Smooth muscle cell (in vitro differentiated cells): ENCODE data around the gene RSPH9. TPM values are rescaled to one million over a fixed set of nuclear protein-coding genes. Genes with fewer than 3 reads are reported as not detected.
A peak's percentile ranks its signal among the peaks of the same experiment; 100 is the strongest.

Experiments
- DNase-seq: peaks from one replicate; lab custom pipeline; 2025; ENCODE audit not compliant: unreplicated experiment; lab: John Stamatoyannopoulos, UW
- H2AFZ ChIP-seq: fragments of 200-600 bp; sonication (generic); 2 replicates; pipeline ENCODE4 v1.6.0; 2016; ENCODE audit warnings: antibody characterized with exemption, low read depth, mild to moderate bottlenecking
- H3F3A ChIP-seq: fragments of 200-600 bp; sonication (generic); 2 replicates; pipeline ENCODE4 v1.6.0; 2017; ENCODE audit warnings: antibody characterized with exemption, low read depth
- H3K27ac ChIP-seq: fragments of 200-600 bp; sonication (generic); 2 replicates; pipeline ENCODE4 v1.5.1; 2016; ENCODE audit warnings: low read depth, mild to moderate bottlenecking
- H3K27me3 ChIP-seq: fragments of 200-600 bp; sonication (generic); 2 replicates; pipeline ENCODE4 v1.6.1; 2016; ENCODE audit warnings: low read depth, mild to moderate bottlenecking
- H3K36me3 ChIP-seq: fragments of 200-600 bp; sonication (generic); 2 replicates; pipeline ENCODE4 v1.5.1; 2016; ENCODE audit warnings: low read depth
- H3K4me1 ChIP-seq: fragments of 200-600 bp; sonication (generic); 2 replicates; pipeline ENCODE4 v1.5.1; 2016; ENCODE audit warnings: low read depth
- H3K4me2 ChIP-seq: fragments of 200-600 bp; sonication (generic); 2 replicates; pipeline ENCODE4 v1.6.0; 2016; ENCODE audit warnings: mild to moderate bottlenecking
- H3K4me3 ChIP-seq: fragments of 200-600 bp; sonication (generic); 2 replicates; pipeline ENCODE4 v1.5.1; 2016; ENCODE audit warnings: mild to moderate bottlenecking
- H3K79me2 ChIP-seq: fragments of 200-600 bp; sonication (generic); 2 replicates; pipeline ENCODE4 v1.6.0; 2016; ENCODE audit warnings: low read depth, mild to moderate bottlenecking
- H3K9ac ChIP-seq: fragments of 200-600 bp; sonication (generic); 2 replicates; pipeline ENCODE4 v1.6.0; 2016; ENCODE audit warnings: low read depth
- H3K9me3 ChIP-seq: fragments of 200-600 bp; sonication (generic); replicated peaks from 2 replicates; pipeline ENCODE4 v1.5.1; 2016; ENCODE audit warnings: low read depth
- H4K20me1 ChIP-seq: fragments of 200-600 bp; sonication (generic); 2 replicates; pipeline ENCODE4 v1.6.0; 2016; ENCODE audit warnings: low read depth
- WGBS: methylation state at CpG from one replicate; pipeline ENCODE4 v1.1.7; 2016; ENCODE audit warnings: low lambda C conversion rate; 5-methylcytosine and 5-hydroxymethylcytosine counted together
- polyA plus RNA-seq: library from polyadenylated mRNA; unstranded; fragments of >200 nt; fragmentation: Nextera tagmentation; extraction: Ambion mirVana; gene quantifications from 2 replicates; pipeline ENCODE4 v1.2.1, GENCODE V29; 2016
- total RNA-seq: library from RNA; depleted of rRNA; stranded (reverse); fragments of >200 nt; gene quantifications from 2 replicates; pipeline ENCODE4 v1.2.3, GENCODE V29; 2014
- TF ChIP-seq, protein P1 (sequence below): fragments of 200-600 bp; sonication (generic); IDR thresholded peaks from 2 replicates; pipeline ENCODE4 v1.5.1; 2017; ENCODE audit warnings: borderline replicate concordance, mild to moderate bottlenecking, antibody characterized with exemption; ENCODE audit not compliant: insufficient read depth, poor library complexity, severe bottlenecking

RSPH9 gene
- total and polyA plus RNA-seq, 2 experiments from 2014 or later = 1.9 to 2.5 TPM

DNA sequence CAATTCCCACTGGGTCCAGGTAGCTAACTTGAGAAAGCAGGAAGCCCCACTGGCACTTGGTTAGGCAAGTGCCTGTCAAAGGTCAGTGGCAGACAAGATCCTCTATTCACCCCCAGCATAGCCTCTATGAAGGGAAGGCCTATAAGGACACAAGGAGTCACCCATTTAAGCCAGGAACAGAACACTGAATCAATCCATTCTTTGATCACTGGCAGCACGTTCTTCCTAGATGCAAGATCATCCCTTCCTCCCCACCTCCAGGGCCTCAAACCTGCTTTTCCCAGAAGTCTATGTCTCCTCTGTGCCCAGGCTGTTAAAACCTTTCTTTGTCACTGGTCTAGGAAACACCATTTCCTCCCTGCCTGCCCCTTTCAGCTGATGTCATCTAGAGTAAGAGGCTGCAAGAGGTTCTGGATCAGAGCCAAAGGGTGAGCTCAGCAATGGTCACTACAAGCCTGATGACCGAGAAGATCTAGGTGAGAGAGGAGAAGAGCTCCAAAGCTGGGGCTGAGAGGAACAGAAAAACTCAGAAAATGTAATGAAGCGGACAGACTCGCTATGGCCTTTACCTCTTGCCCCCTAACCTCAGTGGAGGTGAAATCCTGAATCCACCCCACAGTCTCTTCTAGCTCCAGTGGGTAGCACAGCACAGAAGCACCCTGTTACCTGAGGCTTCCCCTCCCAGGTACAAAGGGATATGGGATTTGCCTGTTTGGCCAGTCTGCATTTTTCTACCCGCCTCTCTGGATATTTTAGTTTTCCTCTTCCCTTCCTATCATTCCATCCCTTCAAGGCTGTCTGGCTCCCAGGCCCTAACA, 17.6 kb upstream of the RSPH9 start:
- no peaks in the 10 kb centered on the region for H4K20me1 ChIP-seq
- TF ChIP-seq, protein P1, sequence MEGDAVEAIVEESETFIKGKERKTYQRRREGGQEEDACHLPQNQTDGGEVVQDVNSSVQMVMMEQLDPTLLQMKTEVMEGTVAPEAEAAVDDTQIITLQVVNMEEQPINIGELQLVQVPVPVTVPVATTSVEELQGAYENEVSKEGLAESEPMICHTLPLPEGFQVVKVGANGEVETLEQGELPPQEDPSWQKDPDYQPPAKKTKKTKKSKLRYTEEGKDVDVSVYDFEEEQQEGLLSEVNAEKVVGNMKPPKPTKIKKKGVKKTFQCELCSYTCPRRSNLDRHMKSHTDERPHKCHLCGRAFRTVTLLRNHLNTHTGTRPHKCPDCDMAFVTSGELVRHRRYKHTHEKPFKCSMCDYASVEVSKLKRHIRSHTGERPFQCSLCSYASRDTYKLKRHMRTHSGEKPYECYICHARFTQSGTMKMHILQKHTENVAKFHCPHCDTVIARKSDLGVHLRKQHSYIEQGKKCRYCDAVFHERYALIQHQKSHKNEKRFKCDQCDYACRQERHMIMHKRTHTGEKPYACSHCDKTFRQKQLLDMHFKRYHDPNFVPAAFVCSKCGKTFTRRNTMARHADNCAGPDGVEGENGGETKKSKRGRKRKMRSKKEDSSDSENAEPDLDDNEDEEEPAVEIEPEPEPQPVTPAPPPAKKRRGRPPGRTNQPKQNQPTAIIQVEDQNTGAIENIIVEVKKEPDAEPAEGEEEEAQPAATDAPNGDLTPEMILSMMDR = no peak
- peak overlapping the region; percentile 76 for H3K4me3 ChIP-seq
- peaks cover 27% of the 10 kb centered on the region for H3K79me2 ChIP-seq
- no peaks in the 10 kb centered on the region for H3K27me3 ChIP-seq
- peaks cover 15% of the 10 kb centered on the region for H3F3A ChIP-seq
- H3K9ac ChIP-seq = peak overlapping the region; percentile 94
- no peaks in the 10 kb centered on the region for H3K9me3 ChIP-seq
- no peak overlapping the region for H2AFZ ChIP-seq
- peak overlapping the region; percentile 90 for H3K4me2 ChIP-seq
- peak; percentile 18 for DNase-seq
- 65% methylated on average over 5 of the region's 5 CpGs for WGBS
- peak overlapping the region; percentile 95 for H3K27ac ChIP-seq
- no peaks in the 10 kb centered on the region for H3K36me3 ChIP-seq
- H3K4me1 ChIP-seq = peaks cover 12% of the 10 kb centered on the region

DNA sequence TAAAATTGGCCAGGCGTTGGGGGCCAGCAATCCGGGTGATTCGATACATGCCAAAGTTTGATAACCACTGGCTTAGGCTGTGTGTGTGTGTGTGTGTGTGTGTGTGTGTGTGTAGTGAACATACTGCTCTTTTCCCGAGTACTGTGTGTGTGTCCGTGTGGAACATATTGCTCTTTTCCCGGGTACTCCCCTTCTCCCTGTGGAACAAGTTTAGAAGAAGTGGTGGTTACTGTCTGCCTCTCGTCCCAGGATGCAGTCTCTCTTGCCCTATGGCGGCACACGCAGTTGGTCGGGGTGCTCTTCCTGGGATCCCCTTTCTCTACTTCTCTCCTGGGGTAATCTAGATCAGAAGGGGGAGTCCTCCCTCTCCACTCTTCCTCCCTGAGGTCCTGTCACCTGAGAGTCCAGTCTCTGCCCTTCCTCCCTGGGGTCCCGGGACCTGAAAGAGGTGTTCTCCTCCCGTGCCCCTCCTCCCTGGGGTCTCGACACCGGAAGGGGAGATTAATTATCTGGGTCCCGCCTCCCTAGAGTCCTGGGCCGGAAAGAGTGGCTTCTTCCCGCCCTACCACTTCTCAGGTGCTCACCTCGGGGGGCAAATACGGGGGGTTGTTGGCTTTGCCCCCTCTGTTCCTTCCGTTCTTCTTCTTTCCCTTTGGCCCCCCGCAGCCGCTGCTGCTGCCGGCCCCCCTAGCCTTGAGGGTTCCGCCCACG, 16.3 kb upstream of the RSPH9 start:
- Histone ChIP-seq H3K9ac (peak overlapping the region; percentile 94), H2AFZ (no peak overlapping the region), H3K27me3 (no peaks in the 10 kb centered on the region), H3K9me3 (no peaks in the 10 kb centered on the region), H4K20me1 (no peaks in the 10 kb centered on the region), H3K4me3 (peak overlapping the region; percentile 76), H3F3A (peaks cover 15% of the 10 kb centered on the region), H3K4me1 (peaks cover 12% of the 10 kb centered on the region), H3K27ac (peak overlapping the region; percentile 95), H3K4me2 (peak overlapping the region; percentile 90), H3K36me3 (no peaks in the 10 kb centered on the region), H3K79me2 (peaks cover 27% of the 10 kb centered on the region)
- TF ChIP-seq, protein P1 = no peak
- WGBS = 10% methylated on average over 24 of the region's 25 CpGs
- DNase-seq = peak; percentile 38

DNA sequence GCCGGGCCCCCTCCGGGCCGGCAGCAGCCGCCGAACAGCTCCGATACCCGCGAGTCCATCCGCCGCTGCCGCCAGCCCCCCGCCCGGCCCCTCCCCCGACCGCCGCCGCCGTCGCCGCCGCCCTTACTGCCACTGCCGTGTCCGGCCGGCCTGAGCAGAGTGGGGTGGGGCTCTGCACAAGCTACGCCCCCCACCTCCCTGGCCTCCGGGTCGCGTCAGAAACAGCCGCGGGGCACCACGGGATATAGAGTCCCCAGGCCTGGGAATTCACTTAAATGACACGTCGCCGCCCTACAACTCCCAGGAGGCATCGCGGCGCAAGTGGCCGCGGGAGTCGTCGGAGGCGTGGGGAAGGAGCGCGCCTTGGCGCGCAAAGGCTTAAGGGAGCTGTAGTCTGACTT, 15.7 kb upstream of the RSPH9 start, which contains the start of gene GTPBP2:
Gene GTPBP2 (minus strand): TSS at position 161 of the 401 bp plus-strand sequence. CDS start 102 bp downstream, at position 59.
- no peaks in the 10 kb centered on the region for H4K20me1 ChIP-seq
- TF ChIP-seq, protein P1 = no peak
- no peaks in the 10 kb centered on the region for H3K36me3 ChIP-seq
- no peaks in the 10 kb centered on the region for H3K27me3 ChIP-seq
- peaks cover 15% of the 10 kb centered on the region for H3F3A ChIP-seq
- H3K4me2 ChIP-seq = peak within 1 kb of the TSS; percentile 90
- H3K9me3 ChIP-seq = no peaks in the 10 kb centered on the region
- H3K27ac ChIP-seq = peak within 1 kb of the TSS; percentile 95
- H2AFZ ChIP-seq = peak within 1 kb of the TSS; percentile 61
- peak within 1 kb of the TSS; percentile 94 for H3K9ac ChIP-seq
- peaks cover 27% of the 10 kb centered on the region for H3K79me2 ChIP-seq
- H3K4me3 ChIP-seq = peak within 1 kb of the TSS; percentile 76
- H3K4me1 ChIP-seq = peaks cover 12% of the 10 kb centered on the region
- DNase-seq = peak; percentile 90
- under 1% methylated on average over 32 of the region's 46 CpGs for whole genome bisulfite sequencing
